NCI-H446 (cell line): ENCODE measurements around the gene ZNF638.
A peak's percentile ranks its signal among the peaks of the same experiment; 100 is the strongest.

Experiments
- DNase-seq, 2 experiments: peaks; one replicate each; lab custom pipeline; 2025; lab: John Stamatoyannopoulos, UW

The ZNF638 gene

GRCh38 chr2:71332435-71332796 is 834 bp downstream of the ZNF638 start:
- DNase-seq, result no peak

- no peak for DNase-seq
Observed at GRCh38 chr2:71333619-71334018, 2.0 kb downstream of the ZNF638 start.

- no peak for DNase-seq
Observed at GRCh38 chr2:71336384-71336783, 4.8 kb downstream of the ZNF638 start.

GRCh38 chr2:71336802-71337201 is 5.2 kb downstream of the ZNF638 start:
- DNase-seq, result no peak

- no peak for DNase-seq
Observed at GRCh38 chr2:71337776-71338175, 6.2 kb downstream of the ZNF638 start.

GRCh38 chr2:71339685-71340084 is 8.1 kb downstream of the ZNF638 start:
- DNase-seq, result no peak

GRCh38 chr2:71340176-71340575 is 8.6 kb downstream of the ZNF638 start:
- no peak for DNase-seq

GRCh38 chr2:71341645-71342044 is 10.1 kb downstream of the ZNF638 start:
- no peak for DNase-seq

- DNase-seq, result no peak
Observed at GRCh38 chr2:71346065-71346464, 14.5 kb downstream of the ZNF638 start.

GRCh38 chr2:71347517-71347916 is 15.9 kb downstream of the ZNF638 start:
- DNase-seq, result no peak

GRCh38 chr2:71348302-71348701 is 16.7 kb downstream of the ZNF638 start:
- no peak for DNase-seq

GRCh38 chr2:71353248-71353647 is 21.7 kb downstream of the ZNF638 start:
- DNase-seq, result no peak

- DNase-seq, result peak in 1 of 2 experiments; percentile 12
Observed at GRCh38 chr2:71358931-71359671, 27.5 kb downstream of the ZNF638 start.

- no peak for DNase-seq
Observed at GRCh38 chr2:71360434-71360975, 28.9 kb downstream of the ZNF638 start.

- DNase-seq, result no peak
Observed at GRCh38 chr2:71361631-71362030, 30.0 kb downstream of the ZNF638 start.

GRCh38 chr2:71362447-71362846 is 30.9 kb downstream of the ZNF638 start:
- no peak for DNase-seq

GRCh38 chr2:71370015-71370414 is 38.4 kb downstream of the ZNF638 start:
- no peak for DNase-seq

- no peak for DNase-seq
Observed at GRCh38 chr2:71372042-71372441, 40.5 kb downstream of the ZNF638 start.

- no peak for DNase-seq
Observed at GRCh38 chr2:71379086-71379485, 47.5 kb downstream of the ZNF638 start.

GRCh38 chr2:71380665-71381064 is 49.1 kb downstream of the ZNF638 start:
- no peak for DNase-seq

GRCh38 chr2:71385012-71385411 is 53.4 kb downstream of the ZNF638 start:
- DNase-seq, result no peak

- DNase-seq, result no peak
Observed at GRCh38 chr2:71388214-71388613, 56.6 kb downstream of the ZNF638 start.

GRCh38 chr2:71389384-71390072 is 57.9 kb downstream of the ZNF638 start:
- DNase-seq, result no peak
